ENCODE data around the gene CALB2.

GRCh38 chr16:71396594-71396993 lies 38.1 kb downstream of the CALB2 start:
- TF ChIP-seq CTCF (IDR thresholded peaks at IDR 0.05) (no peak), POLR2A (IDR thresholded peaks at IDR 0.05; ENCODE audit: low read length) (no peak), MYC (IDR thresholded peaks at IDR 0.05; ENCODE audit: borderline replicate concordance, low read length) (no peak), CHD4 (IDR thresholded peaks at IDR 0.05; ENCODE audit: borderline replicate concordance) (no peak), EHMT2 (IDR thresholded peaks at IDR 0.05; ENCODE audit: low read depth) (no peak), POLR2AphosphoS2 (conservative IDR thresholded peaks at IDR 0.05; ENCODE audit: low read length) (no peak), HMGXB4 (CRISPR knock-in tag; IDR thresholded peaks at IDR 0.05; ENCODE audit: borderline replicate concordance) (no peak), HOXB5 (CRISPR knock-in tag; IDR thresholded peaks at IDR 0.05) (no peak), RNF2 (IDR thresholded peaks at IDR 0.05; ENCODE audit: borderline replicate concordance, low read depth) (no peak), ATOH8 (CRISPR knock-in tag; IDR thresholded peaks at IDR 0.05; ENCODE audit: low read depth) (no peak), E2F6 (IDR thresholded peaks at IDR 0.05; ENCODE audit: borderline replicate concordance, low read depth) (no peak), EP300 (IDR thresholded peaks at IDR 0.05) (no peak)
